HL-60 (cell line): ENCODE results near the gene ATP8B3.
"Not testable (repeated sequence)": the region's sequence is repeated elsewhere in the genome, so short reads cannot be mapped to it uniquely, and the experiment has no call there.

Experiments used
- DNase-seq, 2 experiments: peaks; one replicate each; pipeline ENCODE4 v3.0.0-alpha.2; 2010 to 2020; ENCODE audit warnings: low read depth in 1 of 2, low spot score in 1 of 2
- H3K27ac ChIP-seq: fragments of 250-450 bp; sonication (Bioruptor Pico); replicated peaks from 2 replicates; pipeline ENCODE4 v1.5.1; 2020; ENCODE audit warnings: mild to moderate bottlenecking, moderate library complexity
- H3K27me3 ChIP-seq: fragments of 250-450 bp; sonication (Bioruptor Pico); 2 replicates; pipeline ENCODE4 v1.5.1; 2021; ENCODE audit warnings: mild to moderate bottlenecking, moderate library complexity; ENCODE audit not compliant: insufficient read depth, poor library complexity, severe bottlenecking
- H3K4me3 ChIP-seq: replicated peaks from 2 replicates; pipeline ENCODE4 v1.5.1; 2011; ENCODE audit warnings: mild to moderate bottlenecking, control low read depth, low read length; ENCODE audit not compliant: insufficient read depth
- GABPA ChIP-seq: IDR thresholded peaks from 2 replicates; pipeline ENCODE4 v1.6.1; 2012; ENCODE audit warnings: low read depth
- POLR2AphosphoS5 ChIP-seq: IDR thresholded peaks from 2 replicates; pipeline ENCODE4 v1.6.1; 2012; ENCODE audit warnings: low read depth
- SPI1 ChIP-seq: IDR thresholded peaks from 2 replicates; pipeline ENCODE4 v1.6.1; 2012; ENCODE audit warnings: low read depth, mild to moderate bottlenecking, borderline replicate concordance
- TF ChIP-seq, protein P1 (sequence below): IDR thresholded peaks from 2 replicates; pipeline ENCODE4 v1.6.1; 2012; ENCODE audit warnings: low read depth; ENCODE audit not compliant: insufficient replicate concordance
- TF ChIP-seq, protein P2 (sequence below): IDR thresholded peaks from one replicate; pipeline ENCODE4 v1.5.1; 2011; ENCODE audit warnings: low read length, control low read depth, inconsistent platforms; ENCODE audit not compliant: insufficient read depth

Gene ATP8B3

DNA sequence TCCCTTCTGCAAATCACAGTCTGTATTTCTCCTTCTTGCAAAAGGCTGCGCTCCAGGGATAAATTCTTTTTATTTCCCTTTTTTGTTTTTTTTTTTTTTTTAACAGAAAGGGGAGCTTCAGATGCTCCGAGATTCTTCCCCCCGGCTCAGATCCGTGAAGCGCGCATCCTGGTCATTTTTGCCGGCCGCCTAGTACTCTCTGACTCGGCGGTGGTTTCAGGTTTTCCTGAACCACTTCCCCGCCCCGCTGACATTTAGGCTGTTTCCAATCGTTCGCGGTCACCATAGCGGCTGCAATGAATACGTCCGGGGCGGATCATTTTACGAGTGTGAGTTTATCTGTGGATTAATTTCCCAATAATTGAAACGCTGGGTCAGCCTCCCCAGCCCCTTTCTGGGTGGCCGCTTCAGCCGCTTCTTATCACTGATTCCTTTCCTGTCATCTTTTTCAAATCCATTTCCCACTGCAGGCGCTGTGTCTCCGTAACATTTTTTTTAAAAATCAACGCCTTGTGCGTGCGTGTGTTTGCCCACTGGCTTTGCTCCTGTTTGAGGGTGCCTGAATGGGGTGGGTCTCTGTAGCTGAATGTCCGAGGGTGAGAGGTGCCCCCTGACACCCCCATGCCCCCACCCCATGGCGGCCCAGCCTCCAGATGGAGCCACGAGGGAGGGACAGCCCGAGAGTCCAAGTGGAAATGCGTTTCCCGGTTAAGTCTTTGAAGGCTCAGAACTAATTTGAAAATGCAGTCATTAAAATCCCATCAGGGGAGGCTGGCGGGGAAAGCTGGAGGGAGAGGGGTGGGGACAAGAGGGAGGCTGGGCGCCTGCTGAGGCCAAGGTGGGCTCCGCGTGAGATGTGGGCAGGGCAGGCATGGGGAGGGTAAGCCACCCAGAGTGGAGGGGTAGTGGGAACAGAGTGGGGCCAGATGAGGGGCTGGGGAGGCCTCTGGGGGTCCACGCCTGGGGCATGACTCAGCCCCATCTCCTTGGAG lies 48.1 kb downstream of the ATP8B3 start:
- H3K27me3 ChIP-seq, result peaks cover 86% of the 10 kb centered on the region

DNA sequence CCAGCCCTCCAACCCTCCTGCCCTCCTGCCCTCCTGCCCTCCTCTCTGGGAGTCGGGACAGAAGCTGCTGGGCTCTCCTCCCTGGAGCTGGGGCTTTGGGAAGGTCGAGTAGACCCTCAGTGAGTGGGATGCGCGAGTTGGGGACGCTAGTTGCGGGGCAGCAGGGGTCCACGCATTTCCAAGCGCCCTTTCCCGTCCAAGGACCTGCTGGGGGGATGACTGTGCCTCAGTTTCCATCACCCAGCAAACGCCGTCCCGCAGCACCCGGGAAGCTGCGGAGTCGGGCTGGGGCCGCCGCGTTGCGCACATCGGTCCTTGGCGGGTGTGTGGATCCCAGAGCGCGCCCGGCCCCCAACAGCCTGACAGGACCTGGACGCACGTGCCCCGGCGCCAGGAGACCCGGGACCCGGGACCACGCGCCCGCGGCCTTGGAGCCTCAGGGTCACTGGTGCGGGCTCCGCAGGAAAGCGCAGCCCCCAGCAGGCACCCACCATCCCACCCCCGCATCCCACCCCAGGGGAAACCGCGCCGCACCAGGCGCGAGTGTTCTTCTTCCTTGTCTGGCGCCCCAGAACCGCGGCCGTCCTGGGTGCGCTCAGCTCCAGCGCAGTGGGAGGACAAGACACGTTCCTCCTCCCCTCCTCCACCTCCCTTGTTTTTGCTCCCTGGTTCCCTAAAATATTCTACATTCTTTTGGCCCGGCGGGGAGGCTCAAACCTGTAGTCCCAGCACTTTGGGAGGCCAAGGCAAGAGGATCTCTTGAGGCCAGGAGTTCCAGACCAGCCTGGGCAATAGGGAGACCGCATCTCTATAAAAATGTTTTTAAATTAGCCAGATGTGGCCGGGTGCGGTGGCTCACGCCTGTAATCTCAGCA lies 49.6 kb downstream of the ATP8B3 start:
- H3K4me3 ChIP-seq, result no peak overlapping the region
- no peak for DNase-seq
- no peak overlapping the region for H3K27ac ChIP-seq
- TF ChIP-seq GABPA (no peak), POLR2AphosphoS5 (no peak), SPI1 (no peak)
- TF ChIP-seq, protein P1, sequence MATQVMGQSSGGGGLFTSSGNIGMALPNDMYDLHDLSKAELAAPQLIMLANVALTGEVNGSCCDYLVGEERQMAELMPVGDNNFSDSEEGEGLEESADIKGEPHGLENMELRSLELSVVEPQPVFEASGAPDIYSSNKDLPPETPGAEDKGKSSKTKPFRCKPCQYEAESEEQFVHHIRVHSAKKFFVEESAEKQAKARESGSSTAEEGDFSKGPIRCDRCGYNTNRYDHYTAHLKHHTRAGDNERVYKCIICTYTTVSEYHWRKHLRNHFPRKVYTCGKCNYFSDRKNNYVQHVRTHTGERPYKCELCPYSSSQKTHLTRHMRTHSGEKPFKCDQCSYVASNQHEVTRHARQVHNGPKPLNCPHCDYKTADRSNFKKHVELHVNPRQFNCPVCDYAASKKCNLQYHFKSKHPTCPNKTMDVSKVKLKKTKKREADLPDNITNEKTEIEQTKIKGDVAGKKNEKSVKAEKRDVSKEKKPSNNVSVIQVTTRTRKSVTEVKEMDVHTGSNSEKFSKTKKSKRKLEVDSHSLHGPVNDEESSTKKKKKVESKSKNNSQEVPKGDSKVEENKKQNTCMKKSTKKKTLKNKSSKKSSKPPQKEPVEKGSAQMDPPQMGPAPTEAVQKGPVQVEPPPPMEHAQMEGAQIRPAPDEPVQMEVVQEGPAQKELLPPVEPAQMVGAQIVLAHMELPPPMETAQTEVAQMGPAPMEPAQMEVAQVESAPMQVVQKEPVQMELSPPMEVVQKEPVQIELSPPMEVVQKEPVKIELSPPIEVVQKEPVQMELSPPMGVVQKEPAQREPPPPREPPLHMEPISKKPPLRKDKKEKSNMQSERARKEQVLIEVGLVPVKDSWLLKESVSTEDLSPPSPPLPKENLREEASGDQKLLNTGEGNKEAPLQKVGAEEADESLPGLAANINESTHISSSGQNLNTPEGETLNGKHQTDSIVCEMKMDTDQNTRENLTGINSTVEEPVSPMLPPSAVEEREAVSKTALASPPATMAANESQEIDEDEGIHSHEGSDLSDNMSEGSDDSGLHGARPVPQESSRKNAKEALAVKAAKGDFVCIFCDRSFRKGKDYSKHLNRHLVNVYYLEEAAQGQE, result no peak
- TF ChIP-seq, protein P2, sequence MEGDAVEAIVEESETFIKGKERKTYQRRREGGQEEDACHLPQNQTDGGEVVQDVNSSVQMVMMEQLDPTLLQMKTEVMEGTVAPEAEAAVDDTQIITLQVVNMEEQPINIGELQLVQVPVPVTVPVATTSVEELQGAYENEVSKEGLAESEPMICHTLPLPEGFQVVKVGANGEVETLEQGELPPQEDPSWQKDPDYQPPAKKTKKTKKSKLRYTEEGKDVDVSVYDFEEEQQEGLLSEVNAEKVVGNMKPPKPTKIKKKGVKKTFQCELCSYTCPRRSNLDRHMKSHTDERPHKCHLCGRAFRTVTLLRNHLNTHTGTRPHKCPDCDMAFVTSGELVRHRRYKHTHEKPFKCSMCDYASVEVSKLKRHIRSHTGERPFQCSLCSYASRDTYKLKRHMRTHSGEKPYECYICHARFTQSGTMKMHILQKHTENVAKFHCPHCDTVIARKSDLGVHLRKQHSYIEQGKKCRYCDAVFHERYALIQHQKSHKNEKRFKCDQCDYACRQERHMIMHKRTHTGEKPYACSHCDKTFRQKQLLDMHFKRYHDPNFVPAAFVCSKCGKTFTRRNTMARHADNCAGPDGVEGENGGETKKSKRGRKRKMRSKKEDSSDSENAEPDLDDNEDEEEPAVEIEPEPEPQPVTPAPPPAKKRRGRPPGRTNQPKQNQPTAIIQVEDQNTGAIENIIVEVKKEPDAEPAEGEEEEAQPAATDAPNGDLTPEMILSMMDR, result no peak
- peaks cover 90% of the 10 kb centered on the region for H3K27me3 ChIP-seq

More for the DNA sequence above, 48.1 kb downstream of the ATP8B3 start:
- DNase-seq, result no peak
- no peak overlapping the region for H3K4me3 ChIP-seq
- no peak overlapping the region for H3K27ac ChIP-seq
- TF ChIP-seq, protein P1, result no peak
- TF ChIP-seq, protein P2, result no peak
- TF ChIP-seq GABPA (no peak), SPI1 (no peak)

DNA sequence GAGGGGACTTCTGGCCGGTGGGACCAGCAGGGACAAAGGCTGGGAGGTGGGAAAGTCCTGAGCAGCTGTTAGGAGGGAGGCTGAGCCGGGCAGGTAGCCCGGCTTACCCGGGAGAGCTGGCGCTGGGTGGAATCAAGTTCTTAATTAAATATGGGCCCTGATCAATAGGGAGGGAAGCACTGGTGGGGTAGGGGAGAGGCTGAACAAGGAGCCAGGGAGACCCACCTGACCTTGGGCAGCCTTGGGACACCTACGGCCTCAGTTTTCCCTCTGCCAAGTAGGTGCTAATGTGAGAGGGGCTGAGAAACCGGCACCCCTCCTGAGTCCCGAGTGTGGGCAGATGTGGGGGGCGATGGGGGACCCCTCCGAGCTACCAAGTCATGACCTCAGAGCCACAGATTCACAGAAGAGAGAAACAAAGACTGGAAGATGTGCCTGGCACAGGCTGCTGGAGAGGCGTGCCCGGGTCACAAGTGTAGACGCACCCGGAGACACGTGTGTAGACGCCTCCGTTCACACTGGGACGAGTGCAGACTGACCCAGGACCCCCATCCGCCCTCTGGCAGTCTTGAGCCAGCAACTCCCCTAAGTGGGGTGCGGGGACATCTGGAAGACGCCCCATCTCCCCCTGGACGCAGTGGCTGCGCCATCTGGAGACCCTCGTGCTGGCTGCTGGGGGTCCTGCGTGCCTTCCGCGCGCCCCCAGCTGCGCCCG lies 50.4 kb downstream of the ATP8B3 start:
- H3K4me3 ChIP-seq, result no peak overlapping the region
- peaks cover 89% of the 10 kb centered on the region for H3K27me3 ChIP-seq
- TF ChIP-seq, protein P1, result no peak
- TF ChIP-seq, protein P2, result no peak
- TF ChIP-seq GABPA, result no peak
- TF ChIP-seq POLR2AphosphoS5, result no peak
- no peak for TF ChIP-seq SPI1
- DNase-seq, result no peak
- H3K27ac ChIP-seq, result no peak overlapping the region

DNA sequence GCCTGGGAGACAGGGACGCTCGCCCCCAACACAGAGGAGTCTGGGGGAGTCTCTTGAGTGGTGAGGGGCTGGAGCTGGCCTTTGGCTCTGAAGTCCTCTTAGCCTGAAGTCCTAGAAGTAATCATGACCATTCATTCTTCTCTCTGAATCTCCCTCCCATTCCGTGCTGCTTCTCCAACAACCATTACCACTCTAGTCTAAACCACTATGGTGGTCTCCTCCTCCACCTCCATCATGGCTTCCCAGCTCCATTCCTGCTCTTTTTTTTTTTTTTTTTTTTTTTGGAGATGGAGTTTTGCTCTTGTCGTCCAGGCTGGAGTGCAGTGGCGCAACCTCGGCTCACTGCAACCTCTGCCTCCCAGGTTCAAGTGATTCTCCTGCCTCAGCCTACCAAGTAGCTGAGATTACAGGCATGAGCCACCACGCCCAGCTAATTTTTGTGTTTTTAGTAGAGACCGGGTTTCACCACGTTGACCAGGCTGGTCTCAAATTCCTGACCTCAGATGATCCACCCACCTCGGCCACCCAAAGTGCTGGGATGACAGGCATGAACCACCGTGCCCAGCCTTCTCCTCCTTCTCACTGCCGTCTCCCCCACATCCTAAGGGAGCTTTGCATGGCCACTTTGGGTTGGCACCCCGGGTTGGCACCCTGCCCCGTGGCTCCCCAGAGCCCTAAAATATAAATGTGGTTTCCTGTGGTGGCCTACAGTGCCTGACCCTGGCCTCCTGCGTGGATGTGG lies 51.1 kb downstream of the ATP8B3 start:
- H3K4me3 ChIP-seq, DNase-seq, H3K27ac ChIP-seq: not testable (repeated sequence)
- peaks cover 89% of the 10 kb centered on the region for H3K27me3 ChIP-seq
